Hepatocyte (in vitro differentiated cells): ENCODE measurements around the gene MAST3.

Experiments used
- CTCF ChIP-seq: fragments of 200-600 bp; sonication (generic); IDR thresholded peaks from 2 replicates; pipeline ENCODE4 v1.5.1; 2016; ENCODE audit warnings: antibody characterized with exemption, mild to moderate bottlenecking; ENCODE audit not compliant: poor library complexity
- EZH2 ChIP-seq: fragments of 200-600 bp; sonication (generic); IDR thresholded peaks from 2 replicates; pipeline ENCODE4 v1.6.1; 2016; ENCODE audit warnings: antibody characterized with exemption, mild to moderate bottlenecking, borderline replicate concordance
- EZH2phosphoT487 ChIP-seq: fragments of 200-600 bp; sonication (generic); IDR thresholded peaks from one replicate; pipeline ENCODE4 v1.6.1; 2018; ENCODE audit warnings: antibody characterized with exemption, mild to moderate bottlenecking, low read depth, moderate library complexity; ENCODE audit not compliant: unreplicated experiment, severe bottlenecking

- TF ChIP-seq CTCF = no peak
- TF ChIP-seq EZH2 = no peak
- TF ChIP-seq EZH2phosphoT487 = no peak
These were observed 9.7 kb downstream of the MAST3 start for GRCh38 chr19:18107235-18107634.
